Retinal pigment epithelial cell (primary cell): Measurements from ENCODE around the gene LOXHD1.

Source experiments
- DNase-seq: peaks from one replicate; pipeline ENCODE4 v3.0.0-alpha.2; 2010; ENCODE audit warnings: low read depth
- H3K4me3 ChIP-seq: 2 replicates; pipeline ENCODE4 v1.5.1; 2011; ENCODE audit warnings: mild to moderate bottlenecking, low read length, control low read depth, moderate library complexity
- CTCF ChIP-seq: conservative IDR thresholded peaks from 2 replicates; pipeline ENCODE4 v1.5.1; 2011; ENCODE audit warnings: low read depth, low read length, control low read depth, inconsistent platforms

Gene LOXHD1

DNA sequence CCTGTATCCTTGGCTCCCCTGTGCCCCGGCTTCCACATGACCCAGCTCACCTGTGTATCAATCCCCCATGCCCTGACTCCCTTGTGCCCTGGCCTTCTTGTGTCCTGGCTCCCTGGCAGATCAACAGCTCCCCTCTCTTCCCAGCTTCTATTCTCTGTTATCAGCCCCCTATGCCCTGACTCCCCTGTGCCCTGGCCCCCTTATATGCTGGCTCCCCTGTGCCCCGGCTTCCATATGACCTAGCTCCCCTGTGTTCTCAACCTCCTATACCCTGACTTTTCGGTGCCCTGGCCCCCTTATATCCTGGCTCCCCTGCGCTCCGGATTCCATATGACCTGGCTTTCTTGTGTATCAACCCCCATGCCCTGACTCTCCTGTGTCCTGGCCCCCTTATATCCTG, 209.2 kb downstream of the LOXHD1 start:
- no peak for DNase-seq
- no peak for TF ChIP-seq CTCF
- no peak overlapping the region for H3K4me3 ChIP-seq

GRCh38 chr18:46447323-46447722, 209.7 kb downstream of the LOXHD1 start:
- no peak for DNase-seq
- no peak for TF ChIP-seq CTCF
- no peak overlapping the region for H3K4me3 ChIP-seq

- TF ChIP-seq CTCF = no peak
- H3K4me3 ChIP-seq = no peak overlapping the region
- DNase-seq = no peak
Measured at GRCh38 chr18:46445522-46446313, 211.3 kb downstream of the LOXHD1 start.

GRCh38 chr18:46439037-46439436, 218.0 kb downstream of the LOXHD1 start:
- no peak for TF ChIP-seq CTCF
- no peak for DNase-seq
- no peak overlapping the region for H3K4me3 ChIP-seq

GRCh38 chr18:46437061-46437460, 220.0 kb downstream of the LOXHD1 start:
- DNase-seq = no peak
- H3K4me3 ChIP-seq = no peak overlapping the region
- no peak for TF ChIP-seq CTCF

DNA sequence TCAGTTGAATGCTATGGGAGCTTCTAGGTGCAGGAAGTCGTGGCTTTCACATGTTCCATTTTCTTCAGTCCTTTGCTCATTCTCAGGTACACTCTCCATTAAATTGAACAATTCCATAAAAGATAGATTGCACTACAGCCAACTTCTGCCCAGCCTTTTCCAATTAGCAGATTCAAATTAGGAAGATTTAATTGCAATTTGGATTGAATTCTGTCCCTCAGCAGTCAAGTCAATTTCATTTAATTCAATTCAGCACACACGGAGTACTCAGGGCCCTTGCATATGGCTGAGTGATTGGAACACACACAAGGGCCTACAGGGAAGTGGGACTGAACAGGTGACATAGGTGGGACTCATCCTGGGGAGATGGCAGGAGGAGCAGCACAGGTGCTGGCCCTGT, 220.4 kb downstream of the LOXHD1 start:
- DNase-seq = no peak
- H3K4me3 ChIP-seq = no peak overlapping the region
- no peak for TF ChIP-seq CTCF

GRCh38 chr18:46435031-46435430, 222.0 kb downstream of the LOXHD1 start:
- no peak for TF ChIP-seq CTCF
- no peak for DNase-seq
- H3K4me3 ChIP-seq = no peak overlapping the region
